Fibroblast of skin of left quadriceps (primary cell): ENCODE results near the gene SERPINB11.
"Not testable (repeated sequence)": the region's sequence is repeated elsewhere in the genome, so short reads cannot be mapped to it uniquely, and the experiment has no call there.

Experiments
- DNase-seq, 2 experiments: peaks; one replicate each; pipeline ENCODE4 v3.0.0-alpha.2; 2013; ENCODE audit warnings: low read depth in 2 of 2

SERPINB11 gene, protein sequence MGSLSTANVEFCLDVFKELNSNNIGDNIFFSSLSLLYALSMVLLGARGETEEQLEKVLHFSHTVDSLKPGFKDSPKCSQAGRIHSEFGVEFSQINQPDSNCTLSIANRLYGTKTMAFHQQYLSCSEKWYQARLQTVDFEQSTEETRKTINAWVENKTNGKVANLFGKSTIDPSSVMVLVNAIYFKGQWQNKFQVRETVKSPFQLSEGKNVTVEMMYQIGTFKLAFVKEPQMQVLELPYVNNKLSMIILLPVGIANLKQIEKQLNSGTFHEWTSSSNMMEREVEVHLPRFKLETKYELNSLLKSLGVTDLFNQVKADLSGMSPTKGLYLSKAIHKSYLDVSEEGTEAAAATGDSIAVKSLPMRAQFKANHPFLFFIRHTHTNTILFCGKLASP

DNA sequence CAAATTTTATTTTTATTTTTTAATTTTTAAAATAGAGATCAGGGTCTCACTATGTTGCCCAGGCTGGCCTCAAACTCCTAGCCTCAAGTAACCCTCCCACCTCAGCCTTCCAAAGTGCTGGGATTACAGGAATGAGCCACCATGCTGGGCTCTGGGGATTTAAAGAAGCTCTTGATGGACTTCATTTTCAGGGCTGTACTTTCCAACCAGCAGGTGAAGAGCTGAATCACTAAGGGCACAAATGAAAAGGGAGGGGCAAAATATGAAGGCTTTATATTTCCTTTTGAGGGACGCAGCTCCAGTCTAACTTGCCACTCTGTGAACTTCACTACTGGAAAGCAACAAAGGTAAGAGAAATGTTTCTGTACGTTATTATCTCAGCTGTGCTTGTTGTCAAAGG is at the start of gene SERPINB11:
SERPINB11 (plus strand) TSS at position 301 of the 400 bp plus-strand sequence. CDS start 7,234 bp downstream, outside the sequence.
- no peak for DNase-seq

DNA sequence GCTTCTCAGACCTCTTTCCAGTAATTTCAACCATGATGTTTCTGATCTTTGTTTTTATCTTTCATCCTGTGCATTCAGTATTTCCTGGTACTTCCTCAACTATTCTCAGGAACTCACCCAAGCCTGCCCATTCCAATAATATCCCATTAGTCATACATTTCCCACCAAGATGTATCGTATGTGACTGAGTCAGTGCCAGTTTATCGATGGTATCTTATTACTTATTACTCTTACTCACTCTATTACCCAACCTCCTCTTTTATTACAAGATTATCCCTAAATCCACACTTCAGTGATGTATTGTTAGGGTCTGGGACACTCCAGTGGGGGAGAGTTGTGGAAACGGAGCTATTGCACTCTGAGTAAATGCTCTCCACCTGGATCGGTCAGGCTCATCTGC is 43.8 kb upstream of the SERPINB11 start:
- DNase-seq, result peak; percentile 30 to 41

DNA sequence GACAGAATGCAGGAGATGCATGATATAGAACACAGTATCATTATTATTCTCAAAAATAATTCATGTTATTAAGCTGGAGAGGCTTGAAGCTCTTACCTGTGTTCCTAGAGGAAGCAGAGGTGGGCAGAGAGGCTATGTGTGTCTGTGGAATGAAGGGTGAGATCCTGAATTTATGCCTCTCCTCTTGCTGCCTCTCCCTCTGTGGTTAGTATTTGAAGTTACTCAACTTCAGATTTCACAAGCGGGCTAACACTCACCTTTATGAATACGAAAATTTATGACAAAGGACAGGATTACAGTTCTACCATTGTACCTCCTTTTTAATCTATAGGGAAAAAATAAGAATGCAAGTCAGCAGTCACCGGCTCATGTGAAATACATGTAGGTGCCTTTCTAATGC is 41.0 kb upstream of the SERPINB11 start, which contains the start of gene SERPINB3:
SERPINB3 (minus strand) TSS at position 144 of the 400 bp plus-strand sequence. CDS start 677 bp downstream, outside the sequence.
- not testable (repeated sequence) for DNase-seq

DNA sequence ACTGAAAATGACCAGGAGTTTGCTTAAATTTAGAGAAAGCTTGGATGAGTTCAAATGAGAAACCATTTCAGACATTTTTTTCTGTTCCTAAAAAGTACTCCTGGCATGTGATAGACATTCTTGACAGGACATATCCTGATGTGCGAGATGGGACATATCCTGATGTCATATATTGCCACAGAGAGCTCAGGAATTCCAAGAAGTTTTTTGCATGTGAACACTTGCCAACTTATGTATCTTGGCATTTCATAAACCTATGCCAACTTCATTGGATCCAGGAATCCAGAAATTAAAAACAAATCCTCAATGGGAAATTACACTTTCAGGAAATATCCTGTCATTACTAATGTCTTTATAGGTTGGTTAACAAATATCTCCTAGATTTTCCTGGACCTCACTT is 38.2 kb upstream of the SERPINB11 start:
- DNase-seq, result no peak

DNA sequence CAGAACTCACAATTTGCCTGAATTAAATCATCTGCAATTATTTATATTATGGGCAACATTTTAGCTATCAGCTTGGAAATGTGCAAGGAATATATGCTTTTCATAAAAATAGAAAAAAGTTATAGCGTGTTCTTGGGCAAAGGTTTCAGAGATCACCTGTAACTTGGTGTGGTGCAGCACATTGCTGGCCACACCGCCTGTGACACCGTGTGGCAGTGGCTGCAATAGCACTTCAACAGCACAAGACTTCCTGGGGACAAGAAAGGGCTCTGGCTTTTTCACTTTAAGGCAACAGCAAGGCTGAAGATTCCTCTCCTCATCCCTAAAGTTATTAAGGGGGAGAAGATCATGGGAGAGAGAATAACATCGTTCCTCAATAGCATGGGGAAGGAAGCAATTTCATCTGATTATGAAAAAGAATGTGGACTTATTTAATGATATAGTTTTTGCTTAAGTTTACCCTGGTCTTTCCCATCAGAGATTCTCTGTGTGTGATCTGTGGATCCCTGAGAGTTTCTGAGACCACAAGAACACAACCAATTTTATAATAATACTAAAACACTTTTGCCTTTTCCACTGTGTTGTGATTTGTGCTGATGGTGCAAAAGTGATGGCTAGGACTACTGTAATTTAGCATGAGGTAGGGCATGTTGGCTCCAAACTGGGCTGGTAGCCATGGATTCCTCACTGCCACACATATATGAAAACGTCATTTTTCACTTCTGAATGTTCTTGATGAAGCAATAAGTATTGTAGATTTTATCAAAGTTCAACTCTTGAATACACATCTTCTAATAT is 26.0 kb upstream of the SERPINB11 start:
- no peak for DNase-seq

DNA sequence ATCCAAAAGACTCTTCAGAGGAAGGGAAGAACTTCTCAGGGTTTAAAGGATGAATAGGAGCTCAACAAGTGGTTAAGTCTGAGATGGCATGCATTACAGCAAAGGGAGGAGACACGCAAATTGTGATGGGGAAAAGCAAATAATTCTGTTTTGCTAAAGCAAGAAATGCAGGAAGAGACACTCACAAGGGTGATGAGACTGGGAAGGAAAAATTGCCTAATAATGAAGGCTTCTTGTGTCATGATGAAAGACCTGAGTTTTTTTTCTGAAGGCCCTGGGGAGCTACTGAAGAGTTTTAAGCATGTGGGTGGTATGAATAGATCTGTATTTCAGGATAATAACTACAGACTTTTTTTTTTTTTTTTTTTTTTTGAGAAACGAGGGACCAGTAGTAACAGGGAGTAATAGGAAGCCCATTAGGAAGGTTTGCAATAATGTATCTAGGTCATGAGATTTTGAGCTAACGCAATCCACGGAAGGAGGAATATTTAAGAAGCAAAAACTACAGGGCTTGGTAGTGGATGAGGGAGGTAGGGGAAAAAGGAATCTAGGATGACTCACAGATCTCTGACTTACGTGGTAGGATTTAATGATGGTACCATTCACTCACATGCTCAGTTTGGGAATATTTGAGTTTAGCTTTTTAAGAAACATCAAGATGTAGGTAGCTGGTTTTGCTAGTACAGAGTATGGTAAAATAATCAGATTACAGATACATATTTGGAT is 25.1 kb upstream of the SERPINB11 start:
- peak; percentile 29 for DNase-seq

DNA sequence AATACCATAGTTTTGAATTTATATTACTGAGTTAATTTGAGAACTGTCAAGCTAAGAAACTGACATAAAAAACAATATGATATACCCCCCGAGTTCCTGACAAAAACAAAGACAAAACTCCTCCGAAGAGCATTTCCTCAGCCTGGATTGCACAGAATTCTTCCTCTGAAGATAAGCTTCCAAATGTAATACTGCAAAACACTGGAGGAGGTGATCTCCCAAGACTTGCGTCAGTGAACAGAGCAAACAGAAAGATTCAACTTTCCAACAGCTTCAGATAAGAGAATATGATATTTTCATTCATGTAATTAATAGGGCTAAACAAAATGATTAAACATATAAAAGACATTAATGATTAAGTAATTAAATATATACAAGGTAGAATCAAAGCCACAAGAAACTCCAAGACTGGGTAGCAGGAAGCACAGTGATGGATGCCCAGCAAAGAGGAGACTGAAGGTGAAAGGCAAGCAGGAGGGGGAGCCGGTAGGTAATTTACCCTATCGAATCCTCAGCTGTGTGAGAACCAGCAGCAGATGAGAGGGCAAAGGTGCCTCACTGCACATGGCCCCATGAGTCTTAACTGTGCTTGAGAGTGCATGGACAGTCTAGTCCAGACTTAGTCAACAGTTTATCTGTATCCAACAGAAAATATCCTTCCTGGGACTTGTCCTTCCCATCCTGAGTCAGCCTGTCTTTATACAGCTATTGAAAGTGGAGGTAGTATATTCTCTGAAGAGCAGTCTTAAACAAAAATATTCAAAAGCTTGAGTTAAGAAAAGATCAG is 22.7 kb upstream of the SERPINB11 start:
- DNase-seq, result no peak

DNA sequence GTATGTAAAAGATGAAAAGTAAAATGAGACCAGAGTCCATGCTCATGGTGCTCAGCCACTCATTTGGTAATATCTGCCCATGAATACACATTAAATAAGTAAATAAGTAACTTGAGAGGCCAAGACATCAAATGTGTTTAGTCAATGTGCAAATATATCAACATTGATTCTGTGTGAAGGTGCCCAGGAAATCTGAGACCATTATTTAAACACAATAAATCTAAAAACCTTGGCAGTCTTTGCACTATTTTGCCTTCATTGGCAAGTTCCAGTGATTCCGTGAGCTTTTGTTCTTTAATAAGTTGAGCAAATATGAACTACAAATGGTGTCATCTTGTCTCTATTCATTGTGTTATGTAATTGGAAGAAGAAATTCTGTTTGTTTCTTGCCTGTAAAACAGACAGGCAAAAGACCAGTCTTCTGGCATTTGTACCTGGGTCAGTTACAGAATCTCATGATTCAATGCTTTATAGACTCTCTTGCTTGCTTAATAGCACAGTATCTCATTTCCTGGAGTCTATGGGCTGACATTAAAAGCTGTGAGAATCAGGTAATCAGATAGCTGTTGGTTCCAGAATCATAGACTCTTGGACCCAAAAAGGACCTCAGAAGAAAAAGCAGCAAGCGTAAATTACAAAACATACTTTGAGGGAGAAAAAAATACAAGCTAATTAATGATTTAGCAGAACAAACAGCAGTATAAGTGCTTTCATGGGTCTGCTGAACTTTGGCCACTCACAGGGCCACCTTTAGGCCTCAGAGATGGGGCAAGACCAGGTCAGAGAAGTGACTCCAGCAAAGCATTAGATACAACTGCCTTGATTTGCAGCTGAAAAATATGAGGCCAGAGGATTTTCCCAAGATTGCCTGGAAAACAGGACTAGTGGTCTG is 21.1 kb upstream of the SERPINB11 start:
- DNase-seq, result no peak

DNA sequence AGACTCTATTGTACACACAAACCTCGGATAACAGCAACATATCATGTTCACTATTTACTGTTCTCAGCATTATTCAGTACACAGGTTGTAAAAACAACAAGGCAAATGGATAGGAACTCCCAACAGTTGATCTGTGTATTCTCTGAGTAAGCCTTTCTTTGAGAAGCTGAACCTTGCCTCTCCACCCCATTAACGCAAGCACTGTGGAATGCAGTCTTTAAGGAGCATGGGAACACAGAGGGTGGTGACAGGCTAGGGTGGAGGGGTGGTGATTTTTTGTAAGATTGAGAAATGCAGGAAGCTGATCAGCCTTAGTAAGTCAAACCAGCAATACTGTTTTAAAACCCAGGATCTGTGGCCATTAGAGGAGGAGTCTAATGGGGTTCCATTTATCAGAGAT is 19.6 kb upstream of the SERPINB11 start:
- DNase-seq, result peak; percentile 93

DNA sequence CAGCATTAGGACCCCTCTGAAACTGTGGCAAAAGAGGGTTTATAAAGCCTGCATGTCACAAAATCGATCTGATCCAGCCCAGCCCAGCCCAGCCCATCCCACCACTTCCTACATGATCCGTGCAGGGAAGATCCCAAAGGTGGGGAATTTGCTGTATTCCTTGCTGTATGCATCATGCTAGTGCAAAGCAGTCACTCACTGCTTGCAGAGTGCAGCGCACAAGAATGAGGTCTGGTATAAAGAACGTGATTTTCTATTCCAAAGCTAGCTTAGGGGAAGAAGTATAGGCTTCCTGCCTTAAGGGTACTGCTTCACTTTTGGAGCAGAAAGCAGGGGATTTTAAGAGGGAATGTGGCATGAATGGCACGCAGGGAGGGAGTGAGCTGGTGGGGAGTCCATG is 18.9 kb upstream of the SERPINB11 start:
- no peak for DNase-seq

DNA sequence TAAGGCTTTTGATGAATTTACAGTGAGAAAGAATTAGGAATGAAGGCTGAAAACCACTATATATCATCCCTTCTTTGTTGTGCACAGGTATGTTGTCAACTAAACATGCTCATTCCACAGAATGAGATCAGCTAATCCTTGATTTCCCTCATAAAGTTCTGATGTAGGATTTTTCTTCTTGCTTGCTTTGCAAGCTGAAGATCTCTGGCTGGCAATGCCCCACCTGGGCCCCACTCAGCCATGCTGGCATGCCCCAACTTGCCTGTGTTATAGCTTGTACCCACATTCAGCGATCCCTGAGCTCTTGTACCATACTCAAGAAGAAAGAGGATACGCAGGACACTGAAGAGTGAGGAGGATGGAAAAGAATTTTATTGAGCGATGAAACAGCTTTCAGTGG is 18.0 kb upstream of the SERPINB11 start:
- no peak for DNase-seq

DNA sequence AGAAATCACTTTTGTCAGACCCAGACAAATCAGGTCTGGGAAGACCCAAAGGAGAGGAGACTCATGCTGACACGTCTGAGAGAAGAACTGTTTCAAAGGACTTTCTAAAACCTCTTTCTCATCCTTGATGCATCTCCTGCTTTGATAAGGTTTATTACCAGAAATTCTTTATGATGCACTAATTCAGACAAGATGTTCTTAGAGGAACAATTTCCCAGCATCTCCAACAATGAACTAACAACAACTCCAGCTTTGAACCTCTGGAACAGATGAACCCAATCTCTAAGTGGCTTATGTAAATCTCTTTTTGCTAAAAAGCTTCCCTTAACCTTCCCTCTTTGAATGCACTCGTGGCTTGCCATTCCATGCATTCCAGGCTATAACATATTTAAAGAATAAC is 15.9 kb upstream of the SERPINB11 start:
- peak; percentile 32 to 35 for DNase-seq

DNA sequence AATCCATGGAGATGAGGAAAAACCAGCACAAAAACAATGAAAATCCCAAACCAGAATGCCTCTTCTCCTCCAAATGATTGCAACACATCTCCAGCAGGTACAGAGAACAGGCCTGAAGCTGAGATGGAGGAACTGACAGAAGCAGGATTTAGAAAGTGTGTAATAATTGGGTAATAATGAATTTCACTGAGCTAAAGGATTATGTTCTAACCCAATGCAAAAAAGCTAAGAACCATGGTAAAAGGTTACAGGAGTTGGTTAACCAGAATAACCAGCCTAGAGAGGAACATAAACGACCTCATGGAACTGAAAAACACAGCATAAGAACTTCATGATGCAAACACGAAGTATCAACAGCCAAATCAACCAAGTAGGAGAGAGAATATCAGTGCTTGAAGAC is 13.7 kb upstream of the SERPINB11 start:
- DNase-seq, result no peak

DNA sequence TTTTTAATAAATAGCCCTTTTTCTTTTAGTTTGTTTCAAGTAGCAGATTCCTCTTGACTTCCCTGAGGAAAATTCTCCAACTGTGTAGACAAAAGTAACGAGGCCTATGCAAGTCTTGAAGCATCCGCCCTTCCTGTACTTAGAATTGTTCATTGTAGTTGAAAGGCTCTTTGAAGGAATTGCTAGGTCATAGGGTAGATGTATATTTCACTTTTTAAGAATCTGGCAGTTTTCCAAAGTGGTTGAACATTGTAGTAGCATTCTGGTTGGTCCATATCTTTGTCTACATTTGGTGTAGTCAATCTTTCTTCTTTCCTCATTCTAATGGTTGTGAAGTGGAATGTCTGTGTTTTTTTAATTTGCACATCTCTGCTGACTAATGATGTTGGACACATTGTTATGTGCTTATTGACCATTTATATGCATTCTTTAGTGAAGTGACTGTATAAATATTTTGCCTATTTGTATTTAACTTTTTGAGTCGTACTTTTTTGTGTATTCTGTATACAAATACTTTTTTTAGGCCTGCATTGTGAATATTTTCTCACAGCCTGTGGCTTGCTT is 5.6 kb upstream of the SERPINB11 start:
- peak; percentile 39 to 42 for DNase-seq

DNA sequence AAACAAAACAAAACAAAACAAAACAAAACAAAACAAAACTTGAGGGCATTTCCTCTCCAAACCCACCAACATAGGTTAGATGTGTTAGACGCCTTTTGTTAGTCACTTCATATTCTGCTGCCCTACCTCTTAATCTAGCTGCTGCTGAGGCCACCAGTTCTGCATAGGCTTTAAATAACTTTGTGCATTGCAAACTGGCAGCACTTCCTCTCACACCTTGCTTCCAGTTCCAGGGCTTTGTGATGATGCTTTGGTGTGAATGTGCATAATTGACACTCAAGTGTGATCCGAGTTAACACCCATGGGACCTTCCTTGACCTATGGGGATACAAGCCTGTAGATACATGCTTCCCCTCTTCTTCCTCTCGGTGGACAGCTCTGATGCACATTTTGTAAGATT is 2.3 kb upstream of the SERPINB11 start:
- no peak for DNase-seq

DNA sequence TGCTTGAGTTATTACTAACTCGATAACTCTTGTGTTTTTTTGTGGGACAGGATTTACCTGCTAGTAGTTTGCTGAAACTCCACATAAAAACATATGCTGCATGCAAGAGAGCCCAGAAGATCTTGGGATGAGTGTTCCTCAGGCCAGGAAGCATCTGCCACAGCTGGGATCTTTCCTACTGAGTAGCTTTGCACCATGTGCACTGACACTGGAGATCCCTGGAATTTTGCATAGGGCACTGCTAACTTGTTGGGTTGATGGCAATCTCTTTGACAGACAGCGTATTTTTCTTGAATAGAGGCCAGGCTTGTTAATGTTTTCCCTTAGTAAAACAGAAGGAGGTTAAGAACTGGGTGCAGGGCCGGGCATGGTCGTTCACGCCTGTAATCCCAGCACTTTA is 808 bp upstream of the SERPINB11 start:
- no peak for DNase-seq

DNA sequence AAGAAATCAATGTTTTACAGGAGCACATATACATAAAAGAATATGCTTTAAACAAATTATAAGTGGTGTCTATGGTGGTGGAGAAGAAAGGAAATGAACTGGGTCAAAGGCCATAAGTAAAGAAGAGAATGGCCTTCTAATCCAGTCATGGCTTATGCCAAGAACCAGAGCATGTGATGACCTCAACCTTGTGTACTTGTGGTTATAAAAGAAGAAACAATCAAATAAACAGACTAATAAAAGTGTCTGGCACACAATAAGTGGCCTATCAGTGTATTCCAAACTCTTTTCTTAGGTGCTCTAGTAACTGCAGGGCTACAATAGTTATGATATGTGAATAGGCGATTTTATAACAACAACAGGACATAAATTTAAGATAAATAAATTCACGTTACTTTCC is 2.6 kb downstream of the SERPINB11 start:
- no peak for DNase-seq

DNA sequence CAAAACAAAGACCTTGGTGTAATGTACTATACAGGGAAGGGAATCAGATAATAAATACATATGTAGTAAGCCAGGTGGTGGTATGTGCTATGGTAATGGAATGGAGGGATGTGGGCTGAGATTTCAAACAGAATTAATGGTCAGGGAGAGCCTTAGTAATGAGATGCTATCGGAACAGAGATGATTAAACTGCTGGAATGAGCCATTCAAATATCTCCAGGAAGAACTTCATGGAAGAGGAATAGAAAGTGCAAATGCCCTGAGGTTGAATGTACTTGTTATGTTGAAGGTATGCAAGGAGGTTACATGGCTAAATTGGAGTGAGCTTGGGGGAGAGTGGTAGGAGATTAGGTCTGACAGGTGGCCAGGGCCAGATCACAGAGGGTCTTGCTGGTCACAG is 5.1 kb downstream of the SERPINB11 start:
- DNase-seq, result no peak

DNA sequence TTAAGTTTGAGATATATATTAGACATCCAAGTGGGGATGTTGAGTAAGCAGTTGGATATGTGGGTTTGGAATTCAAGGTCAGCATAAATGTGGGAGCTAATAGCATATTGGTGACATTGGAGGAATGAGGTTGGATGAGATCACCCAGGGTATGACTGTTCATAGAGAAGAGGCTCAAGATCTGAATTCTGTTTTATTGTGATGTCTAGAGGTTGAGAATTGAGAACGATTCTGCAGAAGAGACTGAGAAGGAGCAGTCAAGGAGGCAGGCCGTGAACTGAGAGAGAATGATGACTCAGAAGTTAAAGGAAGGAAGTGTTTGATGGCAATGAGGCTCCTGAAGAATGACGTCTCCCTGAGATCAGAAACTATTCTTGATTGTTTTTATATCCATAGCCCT is 5.9 kb downstream of the SERPINB11 start:
- peak; percentile 50 to 51 for DNase-seq
